HUES64 (cell line): ENCODE data around the gene OVCH2.
"Not testable (repeated sequence)": the region's sequence is repeated elsewhere in the genome, so short reads cannot be mapped to it uniquely, and the experiment has no call there.

Source experiments
- H3K27ac ChIP-seq: 2 replicates; pipeline ENCODE4 v1.7.0; 2013; ENCODE audit warnings: low read depth, low read length, inconsistent platforms
- H3K27me3 ChIP-seq: 2 replicates; pipeline ENCODE4 v1.6.1; 2013; ENCODE audit warnings: mild to moderate bottlenecking, low read length; ENCODE audit not compliant: insufficient read depth
- H3K36me3 ChIP-seq: 2 replicates; pipeline ENCODE4 v1.6.1; 2013; ENCODE audit warnings: mild to moderate bottlenecking, low read length; ENCODE audit not compliant: insufficient read depth
- H3K4me1 ChIP-seq: 2 replicates; pipeline ENCODE4 v1.6.1; 2013; ENCODE audit warnings: mild to moderate bottlenecking, low read length, moderate library complexity; ENCODE audit not compliant: insufficient read depth
- H3K4me3 ChIP-seq: 2 replicates; pipeline ENCODE4 v1.5.1; 2013; ENCODE audit warnings: mild to moderate bottlenecking, low read length, moderate library complexity
- H3K9ac ChIP-seq: 2 replicates; pipeline ENCODE4 v1.6.1; 2013; ENCODE audit warnings: mild to moderate bottlenecking, low read depth, low read length
- H3K9me3 ChIP-seq: 2 replicates; pipeline ENCODE4 v1.6.1; 2013; ENCODE audit warnings: low read depth, low read length; ENCODE audit not compliant: insufficient read depth
- WGBS: fragments of 150-250, 120-280 bp; methylation state at CpG from one replicate; pipeline ENCODE4 v1.1.7; 2013; ENCODE audit warnings: missing lambda C conversion rate; 5-methylcytosine and 5-hydroxymethylcytosine counted together

OVCH2 gene

DNA sequence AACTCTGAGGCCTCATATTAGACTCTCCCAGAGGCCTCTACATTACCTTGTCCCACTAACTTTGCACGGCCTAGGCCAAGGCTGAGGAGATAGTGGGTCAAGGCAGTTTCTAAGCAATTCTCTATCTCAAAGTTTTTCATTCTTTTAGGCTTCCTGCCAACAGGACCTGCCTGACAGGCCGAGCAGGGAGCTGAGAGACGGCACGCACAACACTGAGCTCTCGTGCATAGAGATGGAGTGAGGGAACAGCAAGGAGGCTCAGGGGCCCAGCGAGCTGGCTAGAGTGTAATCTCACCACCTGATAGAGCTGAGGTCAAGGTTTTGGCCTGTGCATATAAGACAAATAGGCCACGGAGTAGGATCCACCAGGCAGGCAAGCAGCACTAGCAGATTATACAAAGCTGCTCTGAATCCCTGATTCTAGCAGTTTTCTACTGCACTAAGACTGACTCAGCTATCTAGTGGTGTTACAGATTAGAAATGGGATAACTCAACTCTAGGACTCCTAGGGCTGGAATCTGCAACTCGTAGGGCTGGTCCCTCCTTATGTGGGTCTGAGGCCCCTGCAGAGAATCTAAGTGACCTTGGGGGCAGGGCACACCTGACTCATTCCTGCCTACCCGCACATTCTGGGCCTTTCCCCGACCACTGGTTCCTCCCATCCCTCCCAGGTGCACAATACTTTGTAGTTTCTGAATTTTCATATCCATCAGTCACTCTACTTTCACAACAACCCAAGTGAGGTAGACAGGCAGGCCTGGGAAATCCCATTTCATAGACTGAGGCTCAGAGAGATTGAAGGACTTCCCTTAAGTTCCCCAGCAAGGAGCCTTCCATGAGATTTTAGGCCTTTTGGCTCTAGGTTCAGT, 34.7 kb downstream of the OVCH2 start:
- Histone ChIP-seq H3K27me3 (peaks cover 5% of the 10 kb centered on the region; the same call in 1 of the 2 replicates), H3K27ac (no peak overlapping the region), H3K9ac (no peak overlapping the region), H3K4me3 (no peak overlapping the region), H3K36me3 (peaks cover 39% of the 10 kb centered on the region), H3K9me3 (no peaks in the 10 kb centered on the region), H3K4me1 (peaks cover 17% of the 10 kb centered on the region)
- WGBS = 85% methylated on average over 10 of the region's 10 CpGs

DNA sequence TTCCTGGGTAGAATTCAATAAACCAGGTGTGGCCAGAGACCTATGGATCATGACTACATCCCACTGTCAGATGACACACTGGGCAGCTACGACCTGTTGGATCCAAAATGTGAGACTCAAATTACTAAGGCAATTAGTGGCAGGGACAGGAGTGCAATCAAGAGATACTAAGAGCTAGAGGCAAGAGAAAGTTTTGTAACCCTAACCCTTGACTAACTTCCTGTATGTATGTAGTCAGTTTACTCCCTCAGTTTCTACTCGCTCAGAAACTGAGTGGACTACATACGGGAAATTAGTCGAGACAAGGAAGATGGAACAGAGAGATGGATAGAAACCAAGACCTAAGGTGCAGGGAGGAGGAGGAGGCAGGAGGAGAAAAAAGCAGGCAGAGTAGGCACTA, 35.6 kb downstream of the OVCH2 start:
- Histone ChIP-seq H3K4me1 (peaks cover 17% of the 10 kb centered on the region), H3K9ac (no peak overlapping the region), H3K27ac (no peak overlapping the region), H3K36me3 (peaks cover 46% of the 10 kb centered on the region), H3K27me3 (peaks cover 5% of the 10 kb centered on the region; the same call in 1 of the 2 replicates), H3K4me3 (no peak overlapping the region), H3K9me3 (no peaks in the 10 kb centered on the region)
- WGBS = 85% methylated on average over 4 of the region's 4 CpGs

DNA sequence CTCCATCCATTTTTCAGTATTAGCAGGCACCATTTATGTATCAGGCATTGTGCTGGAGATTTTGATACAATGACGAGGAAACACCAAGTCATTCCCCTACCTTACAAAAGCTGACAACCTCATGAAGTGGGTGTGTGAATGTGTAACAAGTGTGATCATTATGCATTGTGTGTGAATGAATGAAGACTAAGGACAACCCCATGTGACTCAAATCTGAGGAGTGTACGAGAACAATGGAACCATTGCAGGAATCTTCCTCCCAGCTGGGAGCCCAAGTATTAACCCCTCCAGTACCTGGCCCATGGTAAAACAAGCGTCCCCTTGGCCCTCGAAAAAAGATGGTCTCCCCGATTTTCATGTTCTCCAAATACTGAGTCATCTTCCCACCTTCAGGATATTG, 37.4 kb downstream of the OVCH2 start:
- Histone ChIP-seq H3K36me3 (peaks cover 63% of the 10 kb centered on the region), H3K27ac (peak overlapping the region; percentile 16; the same call in 1 of the 2 replicates), H3K4me1 (peaks cover 11% of the 10 kb centered on the region; the same call in 1 of the 2 replicates), H3K4me3 (no peak overlapping the region), H3K9me3 (peaks cover 10% of the 10 kb centered on the region), H3K9ac (no peak overlapping the region), H3K27me3 (no peaks in the 10 kb centered on the region)
- 81% methylated on average over 4 of the region's 5 CpGs for WGBS

DNA sequence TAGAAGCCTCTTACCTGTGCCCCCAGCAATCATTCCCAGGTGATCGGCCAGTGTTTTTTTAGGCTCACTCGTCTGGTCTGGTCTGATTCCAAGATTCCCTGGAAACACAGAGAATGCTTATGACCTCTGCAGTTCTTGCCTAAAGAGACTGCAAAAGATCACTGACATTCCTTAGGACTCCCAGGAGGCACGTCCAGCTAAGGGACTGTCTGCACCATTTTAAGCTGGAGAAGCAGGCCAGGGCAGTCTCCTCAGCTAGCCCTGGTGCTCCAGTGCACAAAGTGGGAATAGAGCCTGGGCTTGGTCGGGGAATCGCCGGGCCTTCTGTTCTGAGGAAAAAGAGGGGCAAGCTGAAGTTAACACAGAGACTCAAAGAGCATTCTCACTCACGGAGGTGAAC, 37.8 kb downstream of the OVCH2 start:
- Histone ChIP-seq H3K27me3 (no peaks in the 10 kb centered on the region), H3K27ac (peak overlapping the region; percentile 16; the same call in 1 of the 2 replicates), H3K9ac (no peak overlapping the region), H3K4me3 (no peak overlapping the region), H3K4me1 (peaks cover 11% of the 10 kb centered on the region; the same call in 1 of the 2 replicates), H3K9me3 (peaks cover 11% of the 10 kb centered on the region), H3K36me3 (peaks cover 64% of the 10 kb centered on the region)
- 85% methylated on average over 7 of the region's 7 CpGs for WGBS

DNA sequence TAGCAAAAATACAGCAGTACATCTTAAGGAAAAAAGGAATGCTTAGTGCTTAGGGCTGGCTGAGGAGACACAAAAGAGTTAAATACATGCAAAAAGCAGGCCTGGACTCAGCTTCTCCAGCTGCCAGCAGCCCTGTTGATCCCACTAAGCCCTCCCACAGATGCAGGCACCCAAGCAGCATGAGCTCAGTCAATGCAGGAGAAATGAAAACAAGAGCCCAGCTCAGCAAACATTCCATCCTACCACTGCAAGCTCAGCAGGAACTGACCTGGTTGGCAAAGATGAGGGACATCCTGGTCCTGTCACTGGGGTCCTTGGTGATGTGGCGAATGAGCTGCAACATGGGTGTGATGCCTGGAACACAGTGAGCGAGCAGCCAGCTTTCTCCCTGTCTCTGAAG, 38.8 kb downstream of the OVCH2 start:
- WGBS = 91% methylated on average over 2 of the region's 2 CpGs
- Histone ChIP-seq H3K27me3 (no peaks in the 10 kb centered on the region), H3K4me3 (no peak overlapping the region), H3K9me3 (peaks cover 11% of the 10 kb centered on the region), H3K9ac (no peak overlapping the region), H3K27ac (no peak overlapping the region; the same call in 1 of the 2 replicates), H3K36me3 (peaks cover 64% of the 10 kb centered on the region), H3K4me1 (peaks cover 6% of the 10 kb centered on the region; the same call in 1 of the 2 replicates)

DNA sequence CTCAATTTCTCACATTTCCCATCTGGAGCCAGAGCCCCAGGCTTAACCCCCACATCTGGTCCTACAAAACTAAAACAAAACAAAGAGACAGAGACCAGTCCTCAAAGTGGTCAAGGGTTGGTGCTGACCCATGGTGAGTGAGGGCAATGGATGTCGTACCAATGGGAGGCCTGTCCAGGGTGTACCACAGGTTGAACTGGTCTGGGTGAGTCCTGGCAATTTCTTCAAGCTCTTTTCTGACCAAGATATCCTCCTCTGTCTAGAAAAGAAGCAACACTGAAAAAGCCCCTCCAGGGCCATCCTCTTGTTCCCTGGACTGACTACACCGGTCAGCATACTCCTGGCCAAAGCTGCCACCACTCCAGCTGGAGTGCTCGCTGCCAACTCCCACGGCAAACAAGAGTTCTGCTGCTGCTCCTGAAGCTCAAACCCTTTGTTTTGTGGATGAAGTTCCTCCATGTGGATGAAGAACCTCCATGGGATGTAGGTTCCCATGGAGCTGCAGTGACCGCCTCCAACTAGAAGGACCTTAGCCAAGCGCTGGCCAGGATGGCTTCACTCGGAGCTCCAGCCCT, 39.9 kb downstream of the OVCH2 start:
- Histone ChIP-seq H3K4me3 (no peak overlapping the region), H3K9me3 (peaks cover 11% of the 10 kb centered on the region), H3K27ac (no peak overlapping the region), H3K36me3 (peaks cover 64% of the 10 kb centered on the region), H3K27me3 (no peaks in the 10 kb centered on the region), H3K4me1 (peaks cover 6% of the 10 kb centered on the region; the same call in 1 of the 2 replicates), H3K9ac (no peak overlapping the region)
- WGBS = 95% methylated on average over 7 of the region's 7 CpGs

DNA sequence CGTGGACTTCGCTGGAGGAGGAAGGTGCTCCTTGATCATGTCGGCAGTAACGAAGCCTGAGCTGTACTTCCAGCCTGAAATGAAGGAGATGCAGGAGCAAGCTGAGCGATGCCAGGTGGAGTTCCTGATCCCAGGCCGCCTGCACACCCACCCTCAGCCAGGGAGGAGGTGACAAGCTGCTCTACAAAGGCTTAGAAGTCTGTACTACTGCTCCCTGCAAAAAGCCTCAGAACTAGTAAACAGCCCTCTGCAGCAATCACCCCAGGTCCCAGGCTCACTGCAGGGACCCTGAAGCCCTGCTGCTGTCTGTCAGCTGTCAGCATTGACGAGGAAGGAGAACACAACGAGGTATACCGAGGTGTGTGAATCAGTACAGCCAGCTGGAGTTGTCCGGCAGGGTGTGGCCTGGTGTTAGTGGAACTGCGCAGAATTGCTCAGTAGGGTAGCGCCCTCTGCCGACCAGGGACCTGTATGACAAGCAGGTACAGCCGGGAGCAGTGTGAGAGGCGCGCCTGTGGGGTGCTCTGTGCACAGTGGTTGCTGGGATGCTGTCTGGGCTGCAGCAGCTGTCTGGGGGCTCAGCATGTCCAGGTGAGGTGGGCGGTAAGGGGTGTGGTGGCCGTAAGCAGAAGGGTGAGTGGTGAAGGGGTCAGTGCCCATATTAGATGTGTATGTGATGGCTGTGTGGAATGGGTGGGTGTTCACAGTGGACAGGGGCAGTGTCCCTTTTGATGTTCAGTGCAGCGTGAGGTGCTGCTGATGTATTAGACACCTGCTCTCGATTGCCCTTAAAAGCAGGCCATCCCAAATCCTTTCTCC, 40.6 kb downstream of the OVCH2 start:
- no peak overlapping the region for H3K9ac ChIP-seq
- H3K4me3 ChIP-seq = no peak overlapping the region
- no peaks in the 10 kb centered on the region for H3K27me3 ChIP-seq
- 74% methylated on average over 20 of the region's 20 CpGs for WGBS
- H3K4me1 ChIP-seq = peaks cover 6% of the 10 kb centered on the region; the same call in 1 of the 2 replicates
- H3K9me3 ChIP-seq = peaks cover 11% of the 10 kb centered on the region
- no peak overlapping the region for H3K27ac ChIP-seq
- H3K36me3 ChIP-seq = peaks cover 61% of the 10 kb centered on the region

DNA sequence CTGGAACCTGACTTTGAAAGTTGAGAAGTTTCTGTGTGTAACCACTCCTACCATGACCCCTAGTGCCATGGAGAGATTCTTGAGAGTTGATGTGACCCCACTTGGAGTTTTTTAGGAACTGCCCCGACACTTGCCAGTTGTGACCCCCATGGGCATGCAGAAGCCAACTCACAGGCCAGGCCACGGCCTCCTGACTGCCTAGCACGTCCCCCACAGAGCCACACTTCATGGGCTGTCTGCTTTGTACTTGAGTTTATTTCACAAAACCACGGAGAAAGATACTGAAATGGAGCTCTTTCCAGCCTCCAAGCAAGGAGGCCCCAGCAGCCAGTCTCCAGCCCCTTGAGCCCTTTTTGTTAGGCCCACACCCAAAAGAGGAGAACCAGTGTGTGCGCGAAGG, 41.4 kb downstream of the OVCH2 start:
- Histone ChIP-seq H3K9ac (no peak overlapping the region), H3K9me3 (peaks cover 11% of the 10 kb centered on the region), H3K4me3 (no peak overlapping the region), H3K4me1 (peaks cover 6% of the 10 kb centered on the region; the same call in 1 of the 2 replicates), H3K27ac (no peak overlapping the region), H3K36me3 (peaks cover 54% of the 10 kb centered on the region), H3K27me3 (no peaks in the 10 kb centered on the region)
- 97% methylated on average over 6 of the region's 6 CpGs for WGBS

DNA sequence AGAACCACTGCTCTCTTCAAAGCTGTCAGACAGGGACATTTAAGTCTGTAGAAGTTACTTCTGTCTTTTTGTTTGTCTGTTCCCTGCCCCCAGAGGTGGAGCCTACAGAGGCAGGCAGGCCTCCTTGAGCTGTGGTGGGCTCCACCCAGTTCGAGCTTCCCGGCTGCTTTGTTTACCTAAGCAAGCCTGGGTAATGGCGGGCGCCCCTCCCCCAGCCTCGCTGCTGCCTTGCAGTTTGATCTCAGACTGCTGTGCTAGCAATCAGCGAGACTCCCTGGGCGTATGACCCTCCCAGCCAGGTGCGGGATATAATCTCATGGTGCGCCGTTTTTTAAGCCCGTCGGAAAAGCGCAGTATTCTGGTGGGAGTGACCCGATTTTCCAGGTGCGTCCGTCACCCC, 42.7 kb downstream of the OVCH2 start:
- H3K4me1 ChIP-seq = not testable (repeated sequence)
- WGBS = 90% methylated on average over 14 of the region's 16 CpGs
- peaks cover 43% of the 10 kb centered on the region for H3K36me3 ChIP-seq

DNA sequence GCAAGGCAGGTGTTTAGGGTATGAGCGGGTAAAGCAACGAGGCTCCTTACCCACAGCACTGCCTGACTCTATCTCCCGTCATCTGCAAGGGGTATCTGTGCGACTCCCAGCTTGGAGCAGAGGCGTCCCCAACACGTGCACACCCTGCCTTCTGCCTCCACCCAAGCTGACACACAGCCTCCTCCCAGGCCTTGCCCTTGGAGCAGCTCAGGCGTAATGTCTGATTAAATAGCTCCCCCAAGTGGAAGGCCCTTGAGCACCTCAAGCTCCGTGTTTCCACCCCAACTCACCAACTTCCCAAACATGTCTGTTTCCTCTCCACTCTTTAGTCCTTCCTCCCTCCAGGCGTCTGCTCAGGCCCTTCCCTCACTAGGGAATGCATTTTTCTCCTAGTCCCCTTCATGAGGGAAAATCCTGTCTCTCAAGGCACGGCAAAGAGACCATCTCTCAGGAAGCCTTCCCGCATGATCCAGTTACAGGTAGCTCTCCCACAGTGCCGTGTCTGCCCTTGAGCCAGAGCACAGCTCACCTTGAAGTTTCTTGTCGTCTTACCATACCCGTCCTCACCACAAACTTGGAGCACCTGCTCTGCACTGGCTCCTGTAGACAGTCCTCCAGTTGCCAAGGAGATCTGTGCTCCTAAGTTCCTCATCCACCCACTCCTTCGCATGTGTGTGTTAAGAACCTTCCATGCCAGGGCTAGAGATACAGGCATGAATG, 48.8 kb downstream of the OVCH2 start:
- Histone ChIP-seq H3K27me3 (no peaks in the 10 kb centered on the region), H3K36me3 (peaks cover 7% of the 10 kb centered on the region; the same call in 1 of the 2 replicates), H3K4me1 (no peaks in the 10 kb centered on the region), H3K27ac (no peak overlapping the region), H3K4me3 (no peak overlapping the region), H3K9me3 (no peaks in the 10 kb centered on the region), H3K9ac (no peak overlapping the region)
- 80% methylated on average over 15 of the region's 15 CpGs for WGBS

More for the DNA sequence above, 42.7 kb downstream of the OVCH2 start:
- not testable (repeated sequence) for H3K27me3 ChIP-seq, H3K27ac ChIP-seq, H3K9ac ChIP-seq, H3K4me3 ChIP-seq
- H3K9me3 ChIP-seq = peaks cover 11% of the 10 kb centered on the region
